Neutrophil (primary cell): Measurements from ENCODE around the gene EYA2.

Experiments used
- H3K27ac ChIP-seq: fragments of 200-600 bp; sonication (generic); 2 replicates; pipeline ENCODE4 v1.5.1; 2016; ENCODE audit warnings: mild to moderate bottlenecking, moderate library complexity
- H3K27me3 ChIP-seq: fragments of 200-600 bp; sonication (generic); 2 replicates; pipeline ENCODE4 v1.6.0; 2016; ENCODE audit warnings: mild to moderate bottlenecking
- H3K36me3 ChIP-seq: fragments of 200-600 bp; sonication (generic); 2 replicates; pipeline ENCODE4 v1.5.1; 2017
- H3K4me1 ChIP-seq, 2 experiments: fragments of 200-600 bp in 1 of 2; sonication (generic) in 1 of 2; 1 replicate in 1 of 2; 2 replicates in 1 of 2; pipeline versions ENCODE4 v1.5.1 to v1.6.1; 2013 to 2016; ENCODE audit warnings: low read depth in 1 of 2, low read length in 1 of 2, mild to moderate bottlenecking in 1 of 2, moderate library complexity in 1 of 2; ENCODE audit not compliant: control insufficient read depth in 1 of 2, insufficient read depth in 1 of 2
- H3K4me3 ChIP-seq, 2 experiments: fragments of 200-600 bp in 1 of 2; sonication (generic) in 1 of 2; 1 replicate in 1 of 2; 2 replicates in 1 of 2; pipeline ENCODE4 v1.5.1; 2013 to 2016; ENCODE audit warnings: low read depth in 1 of 2, low read length in 1 of 2, mild to moderate bottlenecking in 1 of 2, moderate library complexity in 1 of 2
- H3K9me3 ChIP-seq: fragments of 200-600 bp; sonication (generic); 2 replicates; pipeline ENCODE4 v1.5.1; 2016
- CTCF ChIP-seq: fragments of 200-600 bp; sonication (generic); IDR thresholded peaks from 2 replicates; pipeline ENCODE4 v1.5.1; 2016; ENCODE audit warnings: antibody characterized with exemption

Gene EYA2

DNA sequence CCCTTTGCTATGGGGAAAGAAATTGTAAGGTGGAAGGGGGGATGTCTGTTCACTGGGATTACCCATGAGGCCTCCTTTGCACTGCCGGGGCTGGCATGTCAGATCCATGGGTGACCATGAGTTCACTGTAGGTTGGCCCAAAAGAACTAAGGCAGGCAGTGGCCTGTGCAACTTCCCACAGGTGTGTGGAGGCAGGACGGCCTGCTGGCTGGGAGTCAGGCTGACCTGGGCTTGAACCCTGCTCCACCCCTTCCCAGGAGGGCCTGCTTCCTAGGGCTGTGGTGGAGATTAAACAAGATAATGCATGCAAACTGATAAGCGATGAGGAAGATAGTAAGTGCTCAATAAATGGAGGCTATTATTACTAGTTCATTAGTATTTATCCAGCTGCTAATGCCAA, 163.0 kb downstream of the EYA2 start:
- H3K4me1 ChIP-seq = no peaks in the 10 kb centered on the region
- no peak for TF ChIP-seq CTCF
- H3K36me3 ChIP-seq = no peaks in the 10 kb centered on the region
- no peak overlapping the region for H3K27ac ChIP-seq
- H3K9me3 ChIP-seq = no peaks in the 10 kb centered on the region
- no peaks in the 10 kb centered on the region for H3K27me3 ChIP-seq
- no peak overlapping the region for H3K4me3 ChIP-seq

GRCh38 chr20:47058236-47058635, 163.6 kb downstream of the EYA2 start:
- Histone ChIP-seq H3K4me1 (no peaks in the 10 kb centered on the region), H3K27me3 (no peaks in the 10 kb centered on the region), H3K4me3 (no peak overlapping the region), H3K36me3 (no peaks in the 10 kb centered on the region), H3K9me3 (no peaks in the 10 kb centered on the region), H3K27ac (no peak overlapping the region)
- no peak for TF ChIP-seq CTCF

DNA sequence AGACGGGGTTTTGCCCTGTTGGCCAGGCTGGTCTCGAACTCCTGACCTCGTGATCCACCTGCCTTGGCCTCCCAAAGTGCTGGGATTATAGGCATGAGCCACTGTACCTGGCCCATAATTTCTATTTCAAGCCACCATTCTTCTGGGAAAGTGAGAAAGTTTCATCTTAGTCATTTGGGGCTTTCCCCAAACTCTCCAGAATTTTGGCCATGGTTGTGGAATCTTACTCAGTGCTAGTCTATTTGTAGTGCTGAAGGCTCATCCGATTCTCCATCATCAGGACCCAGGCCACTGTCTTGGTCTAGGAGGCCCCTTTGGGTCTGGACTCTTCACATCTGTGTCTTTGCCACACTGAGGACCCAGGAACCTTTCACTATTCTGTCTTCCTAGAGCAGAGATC, 164.9 kb downstream of the EYA2 start:
- H3K9me3 ChIP-seq = no peaks in the 10 kb centered on the region
- no peak overlapping the region for H3K27ac ChIP-seq
- no peaks in the 10 kb centered on the region for H3K4me1 ChIP-seq
- no peak for TF ChIP-seq CTCF
- no peaks in the 10 kb centered on the region for H3K27me3 ChIP-seq
- H3K4me3 ChIP-seq = no peak overlapping the region
- H3K36me3 ChIP-seq = no peaks in the 10 kb centered on the region

- no peaks in the 10 kb centered on the region for H3K9me3 ChIP-seq
- H3K4me3 ChIP-seq = no peak overlapping the region
- H3K27ac ChIP-seq = no peak overlapping the region
- no peak for TF ChIP-seq CTCF
- no peaks in the 10 kb centered on the region for H3K4me1 ChIP-seq
- H3K36me3 ChIP-seq = no peaks in the 10 kb centered on the region
- no peaks in the 10 kb centered on the region for H3K27me3 ChIP-seq
Observed at GRCh38 chr20:47061549-47061948, 166.9 kb downstream of the EYA2 start.

DNA sequence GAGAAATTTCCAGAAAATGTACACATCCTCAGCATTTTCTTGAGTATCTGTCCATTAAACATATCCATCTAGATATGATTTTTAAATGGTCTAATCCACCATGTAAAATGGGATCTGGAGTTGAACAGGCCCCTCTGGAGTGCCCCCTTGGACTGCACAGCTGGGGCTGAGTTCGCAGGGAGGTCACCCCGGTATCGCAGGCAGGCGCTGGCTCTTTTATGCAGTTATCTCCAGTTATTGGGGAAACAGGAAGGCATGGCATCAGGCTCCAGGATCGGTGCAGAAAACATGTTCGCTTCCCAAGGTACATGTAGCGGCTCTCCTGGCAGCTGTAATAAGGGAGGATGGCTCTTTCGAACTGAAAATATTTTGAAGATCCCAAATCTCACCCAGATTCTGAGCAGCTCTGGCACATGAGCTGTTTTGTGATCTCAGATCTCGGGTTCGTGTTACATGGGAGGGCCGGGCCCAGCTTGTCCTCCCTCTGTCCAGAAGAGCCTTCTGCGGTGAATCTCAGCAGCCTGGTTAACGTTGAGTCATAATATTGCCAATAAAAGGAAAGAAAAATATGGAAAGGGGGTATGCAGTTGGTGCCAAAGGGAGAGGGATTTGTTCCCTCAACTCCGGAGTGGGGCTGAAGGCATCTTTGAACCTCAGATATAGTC, 167.7 kb downstream of the EYA2 start:
- TF ChIP-seq CTCF = no peak

More for the DNA sequence above, 167.7 kb downstream of the EYA2 start:
- H3K27ac ChIP-seq = no peak overlapping the region
- H3K4me3 ChIP-seq = no peak overlapping the region
- no peaks in the 10 kb centered on the region for H3K27me3 ChIP-seq
- no peaks in the 10 kb centered on the region for H3K36me3 ChIP-seq
- no peaks in the 10 kb centered on the region for H3K4me1 ChIP-seq
- no peaks in the 10 kb centered on the region for H3K9me3 ChIP-seq
